Measurements from ENCODE around the gene LIN9.

Gene LIN9

DNA sequence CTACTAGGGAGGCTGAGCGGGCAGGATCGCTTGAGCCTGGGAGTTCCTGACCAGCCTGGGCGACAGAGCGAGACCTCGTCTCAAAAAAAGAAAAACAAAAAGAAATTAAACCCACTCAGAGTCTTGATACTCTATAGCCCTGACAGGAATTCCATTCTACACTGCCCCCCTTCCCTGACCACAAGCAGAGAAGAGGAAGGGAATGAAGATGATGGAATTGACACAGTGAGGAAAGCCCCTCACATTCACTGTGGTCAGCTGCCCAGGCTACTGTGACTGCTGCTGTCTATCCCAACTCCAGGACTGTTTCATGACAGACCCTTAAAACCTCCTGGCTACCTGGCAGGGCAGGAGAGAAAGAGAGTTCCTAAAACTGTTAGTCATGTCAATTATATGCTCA is 12.1 kb downstream of the LIN9 start:
- H3K79me2 ChIP-seq = no peaks in the 10 kb centered on the region
- no peaks in the 10 kb centered on the region for H3K4me1 ChIP-seq
- no peaks in the 10 kb centered on the region for H3K36me3 ChIP-seq (ENCODE audit: control insufficient read depth, insufficient read depth, low read length)
- no peak overlapping the region for H3K4me3 ChIP-seq (ENCODE audit: low read depth, low read length)
- no peaks in the 10 kb centered on the region for H3K27me3 ChIP-seq (ENCODE audit: control insufficient read depth, insufficient read depth, low read length)
- no peaks in the 10 kb centered on the region for H3K9me3 ChIP-seq (ENCODE audit: control insufficient read depth, low read length)
- no peak overlapping the region for H2AFZ ChIP-seq
- TF ChIP-seq, protein P1, sequence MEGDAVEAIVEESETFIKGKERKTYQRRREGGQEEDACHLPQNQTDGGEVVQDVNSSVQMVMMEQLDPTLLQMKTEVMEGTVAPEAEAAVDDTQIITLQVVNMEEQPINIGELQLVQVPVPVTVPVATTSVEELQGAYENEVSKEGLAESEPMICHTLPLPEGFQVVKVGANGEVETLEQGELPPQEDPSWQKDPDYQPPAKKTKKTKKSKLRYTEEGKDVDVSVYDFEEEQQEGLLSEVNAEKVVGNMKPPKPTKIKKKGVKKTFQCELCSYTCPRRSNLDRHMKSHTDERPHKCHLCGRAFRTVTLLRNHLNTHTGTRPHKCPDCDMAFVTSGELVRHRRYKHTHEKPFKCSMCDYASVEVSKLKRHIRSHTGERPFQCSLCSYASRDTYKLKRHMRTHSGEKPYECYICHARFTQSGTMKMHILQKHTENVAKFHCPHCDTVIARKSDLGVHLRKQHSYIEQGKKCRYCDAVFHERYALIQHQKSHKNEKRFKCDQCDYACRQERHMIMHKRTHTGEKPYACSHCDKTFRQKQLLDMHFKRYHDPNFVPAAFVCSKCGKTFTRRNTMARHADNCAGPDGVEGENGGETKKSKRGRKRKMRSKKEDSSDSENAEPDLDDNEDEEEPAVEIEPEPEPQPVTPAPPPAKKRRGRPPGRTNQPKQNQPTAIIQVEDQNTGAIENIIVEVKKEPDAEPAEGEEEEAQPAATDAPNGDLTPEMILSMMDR (IDR thresholded peaks at IDR 0.05) = no peak
- no peak overlapping the region for H3K27ac ChIP-seq
- H3K9ac ChIP-seq = no peak overlapping the region
- H3K4me2 ChIP-seq (ENCODE audit: low read length) = no peak overlapping the region

DNA sequence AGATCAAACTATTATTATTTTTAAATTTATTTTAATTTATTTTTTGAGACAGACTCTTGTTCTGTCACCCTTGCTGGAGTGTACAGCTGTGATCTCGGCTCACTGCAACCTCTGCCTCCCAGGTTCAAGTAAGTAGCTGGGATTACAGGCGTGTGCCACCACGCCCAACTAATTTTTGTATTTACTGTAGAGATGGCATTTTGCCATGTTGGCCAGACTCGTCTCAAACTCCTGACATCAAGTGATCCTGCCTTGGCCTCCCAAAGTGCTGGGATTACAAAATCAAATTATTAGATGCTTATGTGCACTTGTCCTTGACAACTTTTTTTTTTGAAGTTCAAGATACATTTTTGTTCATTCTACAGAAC is 15.4 kb downstream of the LIN9 start:
- TF ChIP-seq, protein P1 (IDR thresholded peaks at IDR 0.05) = no peak
- no peaks in the 10 kb centered on the region for H3K4me1 ChIP-seq
- H3K9me3 ChIP-seq (ENCODE audit: control insufficient read depth, low read length) = no peaks in the 10 kb centered on the region
- no peaks in the 10 kb centered on the region for H3K79me2 ChIP-seq
- H3K27me3 ChIP-seq (ENCODE audit: control insufficient read depth, insufficient read depth, low read length) = no peaks in the 10 kb centered on the region
- H3K9ac ChIP-seq = no peak overlapping the region
- H2AFZ ChIP-seq = no peak overlapping the region
- H3K4me3 ChIP-seq (ENCODE audit: low read depth, low read length) = no peak overlapping the region
- no peaks in the 10 kb centered on the region for H3K36me3 ChIP-seq (ENCODE audit: control insufficient read depth, insufficient read depth, low read length)
- no peak overlapping the region for H3K27ac ChIP-seq
- no peak overlapping the region for H3K4me2 ChIP-seq (ENCODE audit: low read length)

DNA sequence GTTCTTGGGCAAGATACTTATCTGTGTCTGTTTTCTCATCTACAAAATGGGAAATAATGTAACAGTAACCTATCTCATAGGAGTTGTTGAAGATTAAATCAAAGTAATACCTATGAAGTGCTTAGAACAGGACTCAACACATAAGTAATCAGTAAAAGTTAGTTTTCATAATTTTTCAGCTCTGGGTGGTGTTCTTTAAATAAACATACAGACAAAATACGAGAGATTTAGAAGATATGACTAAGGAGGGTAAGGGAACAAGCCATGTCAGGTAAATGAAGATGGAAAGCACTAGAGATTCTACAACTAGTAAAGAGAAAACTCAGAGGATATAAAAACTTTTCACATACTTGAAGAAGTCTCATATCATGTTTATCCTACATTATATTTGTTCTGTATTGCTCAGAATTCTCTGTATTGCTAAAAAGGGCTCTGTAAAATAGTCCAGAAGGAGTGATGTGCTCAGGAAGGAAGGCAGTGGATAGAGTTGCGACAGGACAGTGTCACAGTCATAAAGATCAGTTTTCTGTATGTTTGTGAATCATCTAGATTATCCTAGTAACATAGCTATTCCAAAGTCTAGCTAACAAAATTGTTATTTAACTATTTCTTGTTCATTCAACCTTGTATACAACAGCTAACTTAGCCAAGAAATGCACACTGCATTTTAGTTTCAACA is 16.0 kb downstream of the LIN9 start:
- Histone ChIP-seq H3K4me1 (no peaks in the 10 kb centered on the region), H3K27me3 (ENCODE audit: control insufficient read depth, insufficient read depth, low read length) (no peaks in the 10 kb centered on the region), H3K27ac (no peak overlapping the region), H3K4me3 (ENCODE audit: low read depth, low read length) (no peak overlapping the region), H2AFZ (no peak overlapping the region), H3K4me2 (ENCODE audit: low read length) (no peak overlapping the region), H3K36me3 (ENCODE audit: control insufficient read depth, insufficient read depth, low read length) (no peaks in the 10 kb centered on the region), H3K79me2 (no peaks in the 10 kb centered on the region), H3K9me3 (ENCODE audit: control insufficient read depth, low read length) (no peaks in the 10 kb centered on the region), H3K9ac (no peak overlapping the region)
- TF ChIP-seq, protein P1 (IDR thresholded peaks at IDR 0.05) = no peak

DNA sequence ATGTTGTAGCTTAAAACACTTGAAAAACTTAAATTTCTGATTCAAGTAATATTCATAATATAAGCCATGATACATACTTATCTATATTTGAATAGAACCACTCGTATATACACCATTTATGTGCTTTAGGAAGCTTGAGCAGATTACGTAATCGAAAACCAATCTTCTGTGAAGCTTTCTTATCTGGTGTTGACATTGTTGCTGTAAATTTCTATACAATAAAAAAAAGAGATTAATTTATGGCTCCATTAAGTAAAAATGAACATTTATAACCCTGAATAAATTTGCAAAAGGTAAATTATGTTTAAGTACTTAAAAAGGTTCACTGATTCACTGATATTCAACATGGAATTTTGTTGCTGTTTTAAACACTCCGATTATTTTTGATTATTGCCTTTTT is 21.4 kb downstream of the LIN9 start:
- Histone ChIP-seq H3K4me3 (ENCODE audit: low read depth, low read length) (no peak overlapping the region), H3K4me2 (ENCODE audit: low read length) (no peak overlapping the region), H3K27ac (no peak overlapping the region), H3K36me3 (ENCODE audit: control insufficient read depth, insufficient read depth, low read length) (no peaks in the 10 kb centered on the region), H2AFZ (no peak overlapping the region), H3K4me1 (no peaks in the 10 kb centered on the region), H3K27me3 (ENCODE audit: control insufficient read depth, insufficient read depth, low read length) (no peaks in the 10 kb centered on the region), H3K79me2 (no peaks in the 10 kb centered on the region), H3K9me3 (ENCODE audit: control insufficient read depth, low read length) (no peaks in the 10 kb centered on the region), H3K9ac (no peak overlapping the region)
- TF ChIP-seq, protein P1 (IDR thresholded peaks at IDR 0.05) = no peak

DNA sequence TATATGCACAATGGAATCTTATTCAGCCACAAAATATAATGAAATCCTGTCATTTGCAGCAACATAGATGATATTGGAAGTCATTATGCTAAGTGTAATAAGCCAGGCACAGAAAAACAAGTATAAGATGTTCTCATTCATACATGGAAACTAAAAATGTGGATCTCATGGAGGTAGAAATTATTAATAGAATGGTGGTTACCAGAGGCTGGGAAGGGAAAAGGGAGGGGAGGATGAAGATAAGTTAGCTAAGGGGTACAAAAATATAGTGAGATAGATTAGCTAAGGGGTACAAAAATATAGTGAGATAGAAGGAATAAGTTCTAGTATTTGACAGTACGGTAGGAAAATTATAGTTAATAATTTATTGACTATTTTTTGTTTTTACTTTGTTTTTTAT is 27.9 kb downstream of the LIN9 start:
- H3K27ac ChIP-seq = no peak overlapping the region
- no peak overlapping the region for H3K4me3 ChIP-seq (ENCODE audit: low read depth, low read length)
- no peak overlapping the region for H2AFZ ChIP-seq
- TF ChIP-seq, protein P1 (IDR thresholded peaks at IDR 0.05) = no peak
- H3K9me3 ChIP-seq (ENCODE audit: control insufficient read depth, low read length) = no peaks in the 10 kb centered on the region
- H3K9ac ChIP-seq = no peak overlapping the region
- H3K4me2 ChIP-seq (ENCODE audit: low read length) = no peak overlapping the region
- no peaks in the 10 kb centered on the region for H3K36me3 ChIP-seq (ENCODE audit: control insufficient read depth, insufficient read depth, low read length)
- no peaks in the 10 kb centered on the region for H3K4me1 ChIP-seq
- H3K79me2 ChIP-seq = no peaks in the 10 kb centered on the region
- H3K27me3 ChIP-seq (ENCODE audit: control insufficient read depth, insufficient read depth, low read length) = no peaks in the 10 kb centered on the region

Data from parathyroid adenoma (tissue), 2 donors.